GM21515 (cell line): ENCODE data around the gene SLC25A53.
"Not testable (repeated sequence)": the region's sequence is repeated elsewhere in the genome, so short reads cannot be mapped to it uniquely, and the experiment has no call there.

Source experiments
- ATAC-seq: cut with Tn5 transposase; IDR thresholded peaks from one replicate; pipeline ENCODE4 v1.9.1; 2021; ENCODE audit not compliant: unreplicated experiment

SLC25A53 gene

GRCh38 chrX:104075778-104076445, 80.9 kb downstream of the SLC25A53 start, which contains the start of gene TMSB15C:
Gene TMSB15C, minus strand, starts transcription at chrX:104076236.
- peak; percentile 98 for ATAC-seq

GRCh38 chrX:104062636-104063035, 94.2 kb downstream of the SLC25A53 start:
- ATAC-seq: not testable (repeated sequence)

GRCh38 chrX:104054956-104055355, 101.9 kb downstream of the SLC25A53 start:
- not testable (repeated sequence) for ATAC-seq
